CD4-positive, alpha-beta T cell (primary cell): Measurements from ENCODE around the gene CD83. TPM values are rescaled to one million over a fixed set of nuclear protein-coding genes. Genes with fewer than 3 reads are reported as not detected.

Experiments
- ATAC-seq: fragments of 200-7000 bp; cut with Tn5 transposase; one replicate; pipeline ENCODE4 v1.10.0; 2022; ENCODE audit warnings: mild to moderate bottlenecking; ENCODE audit not compliant: poor library complexity
- CTCF ChIA-PET: fragments of 350-600 bp; sonication (Branson Sonifier 250); formaldehyde crosslinking; loops from one replicate; lab custom pipeline; 2021; ENCODE audit warnings: antibody characterized with exemption, inconsistent platforms; lab: Charles Lee
- POLR2A ChIA-PET: fragments of 350-600 bp; sonication (Branson Sonifier 250); formaldehyde crosslinking; loops from one replicate; lab custom pipeline; 2021; ENCODE audit warnings: antibody characterized with exemption, inconsistent platforms; lab: Charles Lee
- DNase-seq, 14 experiments: peaks; one replicate each; pipeline ENCODE4 v3.0.0-alpha.2; 2013 to 2020; ENCODE audit warnings: mixed read lengths in 2 of 14
- H3K27ac ChIP-seq, 2 donors: one replicate each; pipeline versions ENCODE4 v1.5.1 to v1.7.0; 2013; ENCODE audit warnings: low read length in 2 of 2, low read depth in 1 of 2, mild to moderate bottlenecking in 1 of 2
- H3K27me3 ChIP-seq, 2 experiments: 1 replicate in 1 of 2; 2 replicates in 1 of 2; pipeline versions ENCODE4 v1.6.1 to v1.7.0; 2013; ENCODE audit warnings: low read length in 2 of 2, control low read depth in 1 of 2, mild to moderate bottlenecking in 1 of 2, moderate library complexity in 1 of 2; ENCODE audit not compliant: insufficient read depth in 2 of 2, control insufficient read depth in 1 of 2
- H3K36me3 ChIP-seq: one replicate; pipeline ENCODE4 v1.6.1; 2013; ENCODE audit warnings: low read length, control low read depth; ENCODE audit not compliant: insufficient read depth
- H3K4me1 ChIP-seq: one replicate; pipeline ENCODE4 v1.6.1; 2013; ENCODE audit warnings: low read length, control low read depth; ENCODE audit not compliant: insufficient read depth
- H3K4me3 ChIP-seq: one replicate; pipeline ENCODE4 v1.5.1; 2013; ENCODE audit warnings: mild to moderate bottlenecking, low read length, moderate library complexity
- H3K9me3 ChIP-seq, 2 experiments: 1 replicate in 1 of 2; 2 replicates in 1 of 2; pipeline versions ENCODE4 v1.6.1 to v1.7.0; 2013; ENCODE audit warnings: low read length in 2 of 2, mild to moderate bottlenecking in 2 of 2, control low read depth in 1 of 2, moderate library complexity in 1 of 2; ENCODE audit not compliant: control insufficient read depth in 1 of 2, insufficient read depth in 1 of 2
- H3K27ac Mint-ChIP-seq: one replicate; pipeline ENCODE4 v1.8.0; 2020; ENCODE audit warnings: mixed read lengths
- H3K27me3 Mint-ChIP-seq: one replicate; pipeline ENCODE4 v1.8.0; 2021; ENCODE audit warnings: mixed read lengths
- H3K36me3 Mint-ChIP-seq: one replicate; pipeline ENCODE4 v1.8.0; 2021; ENCODE audit warnings: low read depth, mixed read lengths
- H3K4me1 Mint-ChIP-seq: one replicate; pipeline ENCODE4 v1.8.0; 2021; ENCODE audit warnings: low read depth, mixed read lengths
- H3K4me3 Mint-ChIP-seq: one replicate; pipeline ENCODE4 v1.8.0; 2020; ENCODE audit warnings: mild to moderate bottlenecking, mixed read lengths
- H3K9me3 Mint-ChIP-seq: one replicate; pipeline ENCODE4 v1.8.0; 2020; ENCODE audit warnings: mixed read lengths
- CTCF ChIP-seq: fragments of 200-600 bp; IDR thresholded peaks from one replicate; pipeline ENCODE4 v1.8.0; 2022; ENCODE audit warnings: antibody characterized with exemption, mild to moderate bottlenecking
- intact Hi-C, 2 experiments: fragments of 100-400 bp; cut with DNase I in 1 of 2; cut with micrococcal nuclease in 1 of 2; formaldehyde crosslinking; loops; one replicate each; pipeline versions ENCODE4 v1.15.1 to v1.9.0; 2023 to 2025; cut with DNase I, micrococcal nuclease
- total RNA-seq, 174 experiments: library from RNA in 2 of 174; stranded (reverse) in 2 of 174; gene quantifications; one replicate each; pipeline ENCODE4 v1.2.3 and lab custom pipeline; 2021 to 2026

Gene CD83
- total RNA-seq, 2 experiments from 2014 or later = 35.3 to 36.4 TPM

GRCh38 chr6:14095437-14095836 lies 22.1 kb upstream of the CD83 start:
- H3K27me3 Mint-ChIP-seq = no peaks in the 10 kb centered on the region
- POLR2A ChIA-PET = interaction anchor here (0.7 kb wide), 1 partner anchor 1898 kb away, joined by 3 read pairs; no protein-coding TSS in a partner anchor
- peaks cover 3% of the 10 kb centered on the region for H3K9me3 Mint-ChIP-seq
- CTCF ChIA-PET = no interaction called here
- no peak overlapping the region for H3K27ac Mint-ChIP-seq
- ATAC-seq (peak; percentile 26), DNase-seq (peak in 2 of 14 experiments; percentile 38 to 55)
- peaks cover 13% of the 10 kb centered on the region for H3K4me1 ChIP-seq
- H3K4me3 ChIP-seq = no peak overlapping the region
- H3K36me3 ChIP-seq = no peaks in the 10 kb centered on the region
- H3K27me3 ChIP-seq = no peaks in the 10 kb centered on the region
- H3K9me3 ChIP-seq = peaks cover 0 to 7% of the 10 kb centered on the region in 2 experiments
- intact Hi-C loops = no loop called here
- H3K4me1 Mint-ChIP-seq = peaks cover 6% of the 10 kb centered on the region
- no peak overlapping the region for H3K27ac ChIP-seq
- H3K36me3 Mint-ChIP-seq = no peaks in the 10 kb centered on the region
- no peak for TF ChIP-seq CTCF
- no peak overlapping the region for H3K4me3 Mint-ChIP-seq

- POLR2A ChIA-PET = no interaction called here
- CTCF ChIA-PET = no interaction called here
These were observed 17.4 kb upstream of the CD83 start for GRCh38 chr6:14100138-14100537.

GRCh38 chr6:14100966-14101365 lies 16.6 kb upstream of the CD83 start:
- H3K9me3 ChIP-seq = peaks cover 0 to 4% of the 10 kb centered on the region in 2 experiments
- peaks cover 7% of the 10 kb centered on the region for H3K4me1 ChIP-seq
- CTCF ChIA-PET = no interaction called here
- no peaks in the 10 kb centered on the region for H3K27me3 ChIP-seq
- H3K36me3 ChIP-seq = no peaks in the 10 kb centered on the region
- H3K27ac Mint-ChIP-seq = no peak overlapping the region
- H3K4me1 Mint-ChIP-seq = peaks cover 6% of the 10 kb centered on the region
- no peak for DNase-seq
- H3K27ac ChIP-seq = no peak overlapping the region
- no peak overlapping the region for H3K4me3 Mint-ChIP-seq
- POLR2A ChIA-PET = no interaction called here
- no peaks in the 10 kb centered on the region for H3K9me3 Mint-ChIP-seq
- intact Hi-C loops = no loop called here
- no peaks in the 10 kb centered on the region for H3K27me3 Mint-ChIP-seq
- H3K36me3 Mint-ChIP-seq = no peaks in the 10 kb centered on the region
- no peak for ATAC-seq
- no peak overlapping the region for H3K4me3 ChIP-seq
- TF ChIP-seq CTCF = no peak

More at GRCh38 chr6:14100138-14100537, 17.4 kb upstream of the CD83 start:
- H3K9me3 ChIP-seq = peaks cover 0 to 3% of the 10 kb centered on the region in 2 experiments
- Mint-ChIP-seq H3K36me3 (no peaks in the 10 kb centered on the region), H3K27me3 (no peaks in the 10 kb centered on the region), H3K27ac (no peak overlapping the region), H3K9me3 (no peaks in the 10 kb centered on the region), H3K4me3 (no peak overlapping the region), H3K4me1 (peaks cover 6% of the 10 kb centered on the region)
- peaks cover 12% of the 10 kb centered on the region for H3K4me1 ChIP-seq
- no peaks in the 10 kb centered on the region for H3K27me3 ChIP-seq
- intact Hi-C loops = no loop called here
- no peak overlapping the region for H3K4me3 ChIP-seq
- no peaks in the 10 kb centered on the region for H3K36me3 ChIP-seq
- ATAC-seq (no peak), DNase-seq (no peak)
- TF ChIP-seq CTCF = no peak
- no peak overlapping the region for H3K27ac ChIP-seq
